SK-N-SH treated with all-trans-retinoic acid at 6 μM for 48 hours (cell line): ENCODE results near the gene COL6A5.
"Not testable (repeated sequence)": the region's sequence is repeated elsewhere in the genome, so short reads cannot be mapped to it uniquely, and the experiment has no call there.

Source experiments
- ESRRG ChIP-seq: fragments of 250-450 bp; sonication (Bioruptor Pico); IDR thresholded peaks from 2 replicates; pipeline ENCODE4 v1.6.1; 2021; ENCODE audit warnings: mild to moderate bottlenecking
- RARB ChIP-seq: fragments of 250-450 bp; sonication (Bioruptor Pico); IDR thresholded peaks from 2 replicates; pipeline ENCODE4 v1.8.0; 2021; ENCODE audit warnings: mild to moderate bottlenecking, moderate library complexity
- ZC3H10 ChIP-seq: fragments of 250-450 bp; sonication (Bioruptor Pico); IDR thresholded peaks from 2 replicates; pipeline ENCODE4 v1.5.1; 2021; ENCODE audit warnings: mild to moderate bottlenecking, moderate library complexity
- ZFP3 ChIP-seq: fragments of 250-450 bp; sonication (Bioruptor Pico); IDR thresholded peaks from 2 replicates; pipeline ENCODE4 v1.5.0; 2020; ENCODE audit warnings: mild to moderate bottlenecking, moderate library complexity

- TF ChIP-seq ZC3H10; RARB (CRISPR knock-in tag); ZFP3 (CRISPR knock-in tag); ESRRG: not testable (repeated sequence)
Observed at GRCh38 chr3:130432086-130432485, 86.6 kb downstream of the COL6A5 start.
